Panc1 (cell line): ENCODE data around the gene SLC9B2. TPM values are rescaled to one million over a fixed set of nuclear protein-coding genes. Genes with fewer than 3 reads are reported as not detected.

Experiments used
- ATAC-seq: fragments of 200-7000 bp; cut with Tn5 transposase; 2 replicates; pipeline ENCODE4 v1.9.1; 2020; ENCODE audit warnings: mild to moderate bottlenecking, moderate library complexity
- BruUV-seq: library from RNA; stranded (reverse); fragments of 400-500 nt; replicated peaks from 2 replicates; lab custom pipeline; 2021; lab: Mats Ljungman, UMichigan
- CTCF ChIA-PET: fragments of 300-600 bp; sonication (Branson Sonifier 250); formaldehyde crosslinking; loops from one replicate; lab custom pipeline; 2022; ENCODE audit warnings: antibody characterized with exemption; lab: Charles Lee
- POLR2A ChIA-PET: fragments of 300-600 bp; sonication (Branson Sonifier 250); formaldehyde crosslinking; loops from one replicate; lab custom pipeline; 2022; ENCODE audit warnings: antibody characterized with exemption; lab: Charles Lee
- DNase-seq: peaks from one replicate; pipeline ENCODE4 v3.0.0-alpha.2; 2010; ENCODE audit warnings: low read depth, low spot score
- H3K27ac ChIP-seq: 2 replicates; pipeline ENCODE4 v1.5.1; 2011; ENCODE audit warnings: mild to moderate bottlenecking, low read length, inconsistent platforms
- H3K27me3 ChIP-seq: fragments of 200-500 bp; sonication (Bioruptor generic); 2 replicates; pipeline ENCODE4 v1.6.0; 2014; ENCODE audit warnings: low read length, inconsistent platforms; ENCODE audit not compliant: control insufficient read depth, insufficient read depth
- H3K36me3 ChIP-seq: fragments of 200-500 bp; sonication (Bioruptor generic); 2 replicates; pipeline ENCODE4 v1.5.1; 2014; ENCODE audit warnings: inconsistent platforms, mild to moderate bottlenecking, low read length, moderate library complexity; ENCODE audit not compliant: control insufficient read depth, insufficient read depth
- H3K4me1 ChIP-seq: 2 replicates; pipeline ENCODE4 v1.5.1; 2011; ENCODE audit warnings: inconsistent platforms, mild to moderate bottlenecking, low read length, moderate library complexity; ENCODE audit not compliant: control insufficient read depth, insufficient read depth
- H3K4me3 ChIP-seq, 2 experiments: 2 replicates each; pipeline ENCODE4 v1.5.1; 2011 to 2012; ENCODE audit warnings: low read depth in 2 of 2, low read length in 2 of 2, mild to moderate bottlenecking in 2 of 2, inconsistent platforms in 1 of 2, moderate library complexity in 1 of 2
- H3K9me3 ChIP-seq: fragments of 200-500 bp; sonication (Bioruptor generic); 2 replicates; pipeline ENCODE4 v1.5.1; 2014; ENCODE audit warnings: low read depth, mild to moderate bottlenecking, inconsistent platforms, low read length, moderate library complexity; ENCODE audit not compliant: control insufficient read depth, insufficient read depth
- CTCF ChIP-seq: fragments of 450-650 bp; IDR thresholded peaks from 2 replicates; pipeline ENCODE4 v1.5.1; 2017; ENCODE audit warnings: mild to moderate bottlenecking
- POLR2AphosphoS5 ChIP-seq: IDR thresholded peaks from 2 replicates; pipeline ENCODE4 v1.6.1; 2012; ENCODE audit warnings: mild to moderate bottlenecking, low read depth, low read length, moderate library complexity
- REST ChIP-seq, 2 experiments: IDR thresholded peaks; 2 replicates each; pipeline ENCODE4 v1.6.1; 2011 to 2012; ENCODE audit warnings: low read depth in 2 of 2, control low read depth in 1 of 2, low read length in 1 of 2, mild to moderate bottlenecking in 1 of 2, moderate library complexity in 1 of 2; ENCODE audit not compliant: insufficient read depth in 1 of 2
- SIN3A ChIP-seq: IDR thresholded peaks from 2 replicates; pipeline ENCODE4 v1.6.1; 2012; ENCODE audit warnings: low read depth, mild to moderate bottlenecking, low read length, moderate library complexity, borderline replicate concordance; ENCODE audit not compliant: insufficient read depth
- TCF7L2 ChIP-seq: IDR thresholded peaks from 2 replicates; pipeline ENCODE4 v1.6.1; 2011; ENCODE audit warnings: mild to moderate bottlenecking, low read depth, low read length, inconsistent platforms
- in situ Hi-C: cut with HindIII; loops from 2 replicates; pipeline ENCODE4 v1.10.0; 2016; ENCODE audit warnings: low sequenced_read_pairs, low pct_unique_long_range_greater_than_20kb
- intact Hi-C: fragments of 100-400 bp; cut with micrococcal nuclease; formaldehyde crosslinking; loops from one replicate; pipeline ENCODE4 v1.10.0; 2022; ENCODE audit not compliant: unreplicated experiment
- total RNA-seq: library from RNA; stranded (reverse); gene quantifications from one replicate; pipeline ENCODE4 v1.2.1, GENCODE V29; 2021; ENCODE audit not compliant: unreplicated experiment

The SLC9B2 gene
- total RNA-seq, 1 experiment from 2014 or later, result 14.6 TPM

GRCh38 chr4:103111598-103111997 is 35.0 kb upstream of the SLC9B2 start:
- H3K27ac ChIP-seq, result no peak overlapping the region
- no peaks in the 10 kb centered on the region for H3K4me1 ChIP-seq
- BruUV-seq, result no TSS peak
- no peaks in the 10 kb centered on the region for H3K9me3 ChIP-seq
- POLR2A ChIA-PET, result no interaction called here
- peaks cover 19% of the 10 kb centered on the region; the same call in 1 of the 2 replicates for H3K36me3 ChIP-seq
- H3K4me3 ChIP-seq, result no peak overlapping the region
- in situ Hi-C loops, result no loop called here
- no peak for TF ChIP-seq CTCF
- no peak for TF ChIP-seq TCF7L2
- no peak for TF ChIP-seq SIN3A
- no peak for TF ChIP-seq REST (IDR thresholded peaks at IDR 0.05; ENCODE audit: insufficient read depth in 1 of 2, low read depth in 2 of 2, low read length in 1 of 2)
- no peak for TF ChIP-seq POLR2AphosphoS5
- ATAC-seq, result no peak
- no peaks in the 10 kb centered on the region for H3K27me3 ChIP-seq
- CTCF ChIA-PET, result no interaction called here
- intact Hi-C loops, result no loop called here
- DNase-seq, result no peak

GRCh38 chr4:103108542-103108941 is 32.0 kb upstream of the SLC9B2 start:
- Histone ChIP-seq H3K4me1 (no peaks in the 10 kb centered on the region), H3K9me3 (no peaks in the 10 kb centered on the region), H3K36me3 (peaks cover 12% of the 10 kb centered on the region; the same call in 1 of the 2 replicates), H3K4me3 (no peak overlapping the region), H3K27me3 (no peaks in the 10 kb centered on the region), H3K27ac (no peak overlapping the region)
- BruUV-seq, result no TSS peak
- POLR2A ChIA-PET, result interaction anchor here (0.6 kb wide), 1 partner anchor 49 kb away, joined by 3 read pairs; no protein-coding TSS in a partner anchor
- intact Hi-C loops, result no loop called here
- TF ChIP-seq POLR2AphosphoS5 (no peak), CTCF (no peak), SIN3A (no peak), TCF7L2 (no peak), REST (IDR thresholded peaks at IDR 0.05; ENCODE audit: insufficient read depth in 1 of 2, low read depth in 2 of 2, low read length in 1 of 2) (no peak)
- in situ Hi-C loops, result no loop called here
- CTCF ChIA-PET, result no interaction called here
- ATAC-seq (no peak), DNase-seq (no peak)
